ENCODE data around the gene HAND2.

DNA sequence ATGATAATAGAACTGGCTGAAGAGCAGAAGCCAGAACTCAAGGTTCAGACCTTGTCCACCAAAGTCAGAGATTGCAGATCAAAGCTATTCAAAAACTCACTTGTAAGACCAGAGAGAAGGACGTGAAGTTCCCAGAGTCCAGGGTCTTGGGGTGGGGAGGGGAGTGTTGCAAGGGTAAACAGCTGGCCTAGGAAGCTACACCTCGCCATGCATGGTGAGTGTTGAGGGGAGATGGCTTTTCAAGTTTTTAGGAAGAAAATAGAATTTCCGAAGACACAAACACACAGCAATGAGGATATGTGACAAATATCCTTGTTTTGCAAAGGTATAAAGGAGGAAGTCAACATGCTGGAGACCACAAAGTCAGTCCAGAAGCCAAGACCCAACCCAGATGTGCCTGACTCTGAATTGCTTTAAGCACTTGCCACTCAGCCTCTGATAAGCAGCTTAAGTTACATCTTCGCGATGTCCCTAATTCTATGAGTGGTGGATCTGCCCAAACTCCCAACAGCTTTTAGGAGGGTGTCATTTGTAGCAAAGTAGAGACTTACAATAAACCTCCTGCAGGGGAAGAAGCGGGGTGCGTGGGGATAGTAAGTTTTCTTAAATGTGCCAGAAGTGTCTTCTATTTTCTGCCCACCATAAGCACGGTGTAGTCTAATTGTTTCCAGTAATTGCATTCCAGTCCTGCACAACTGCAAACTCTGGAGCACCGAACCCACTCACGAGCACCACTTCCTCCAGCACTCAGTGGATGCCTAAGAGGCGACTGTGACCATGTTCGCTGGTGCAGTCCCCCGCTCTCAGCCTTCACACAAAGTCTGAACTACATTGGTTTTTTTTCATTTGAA is 26.5 kb downstream of the HAND2 start:
- TF ChIP-seq, protein P1, sequence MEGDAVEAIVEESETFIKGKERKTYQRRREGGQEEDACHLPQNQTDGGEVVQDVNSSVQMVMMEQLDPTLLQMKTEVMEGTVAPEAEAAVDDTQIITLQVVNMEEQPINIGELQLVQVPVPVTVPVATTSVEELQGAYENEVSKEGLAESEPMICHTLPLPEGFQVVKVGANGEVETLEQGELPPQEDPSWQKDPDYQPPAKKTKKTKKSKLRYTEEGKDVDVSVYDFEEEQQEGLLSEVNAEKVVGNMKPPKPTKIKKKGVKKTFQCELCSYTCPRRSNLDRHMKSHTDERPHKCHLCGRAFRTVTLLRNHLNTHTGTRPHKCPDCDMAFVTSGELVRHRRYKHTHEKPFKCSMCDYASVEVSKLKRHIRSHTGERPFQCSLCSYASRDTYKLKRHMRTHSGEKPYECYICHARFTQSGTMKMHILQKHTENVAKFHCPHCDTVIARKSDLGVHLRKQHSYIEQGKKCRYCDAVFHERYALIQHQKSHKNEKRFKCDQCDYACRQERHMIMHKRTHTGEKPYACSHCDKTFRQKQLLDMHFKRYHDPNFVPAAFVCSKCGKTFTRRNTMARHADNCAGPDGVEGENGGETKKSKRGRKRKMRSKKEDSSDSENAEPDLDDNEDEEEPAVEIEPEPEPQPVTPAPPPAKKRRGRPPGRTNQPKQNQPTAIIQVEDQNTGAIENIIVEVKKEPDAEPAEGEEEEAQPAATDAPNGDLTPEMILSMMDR (IDR thresholded peaks at IDR 0.05), result no peak
- TF ChIP-seq POLR2A (IDR thresholded peaks at IDR 0.05), result no peak
